Ishikawa (cell line): ENCODE results near the gene KRT38.

Experiments
- CEBPB ChIP-seq: IDR thresholded peaks from 2 replicates; pipeline ENCODE4 v1.6.1; 2012
- CREB1 ChIP-seq: IDR thresholded peaks from 2 replicates; pipeline ENCODE4 v1.6.1; 2012; ENCODE audit warnings: low read depth
- EGR1 ChIP-seq: IDR thresholded peaks from 2 replicates; pipeline ENCODE4 v1.6.1; 2012
- EP300 ChIP-seq: IDR thresholded peaks from 2 replicates; pipeline ENCODE4 v1.6.1; 2012; ENCODE audit warnings: borderline replicate concordance
- MAX ChIP-seq: IDR thresholded peaks from 2 replicates; pipeline ENCODE4 v1.6.1; 2012
- RAD21 ChIP-seq: IDR thresholded peaks from 2 replicates; pipeline ENCODE4 v1.6.1; 2012; ENCODE audit warnings: low read depth
- TEAD4 ChIP-seq: IDR thresholded peaks from 2 replicates; pipeline ENCODE4 v1.6.1; 2012
- TF ChIP-seq, protein P1 (sequence below): IDR thresholded peaks from 2 replicates; pipeline ENCODE4 v1.6.1; 2012; ENCODE audit warnings: low read depth, mild to moderate bottlenecking

GRCh38 chr17:41413982-41414381, 26.8 kb downstream of the KRT38 start:
- TF ChIP-seq CREB1 (no peak), EP300 (no peak), MAX (no peak), RAD21 (no peak), CEBPB (no peak), EGR1 (no peak), TEAD4 (no peak)
- TF ChIP-seq, protein P1, sequence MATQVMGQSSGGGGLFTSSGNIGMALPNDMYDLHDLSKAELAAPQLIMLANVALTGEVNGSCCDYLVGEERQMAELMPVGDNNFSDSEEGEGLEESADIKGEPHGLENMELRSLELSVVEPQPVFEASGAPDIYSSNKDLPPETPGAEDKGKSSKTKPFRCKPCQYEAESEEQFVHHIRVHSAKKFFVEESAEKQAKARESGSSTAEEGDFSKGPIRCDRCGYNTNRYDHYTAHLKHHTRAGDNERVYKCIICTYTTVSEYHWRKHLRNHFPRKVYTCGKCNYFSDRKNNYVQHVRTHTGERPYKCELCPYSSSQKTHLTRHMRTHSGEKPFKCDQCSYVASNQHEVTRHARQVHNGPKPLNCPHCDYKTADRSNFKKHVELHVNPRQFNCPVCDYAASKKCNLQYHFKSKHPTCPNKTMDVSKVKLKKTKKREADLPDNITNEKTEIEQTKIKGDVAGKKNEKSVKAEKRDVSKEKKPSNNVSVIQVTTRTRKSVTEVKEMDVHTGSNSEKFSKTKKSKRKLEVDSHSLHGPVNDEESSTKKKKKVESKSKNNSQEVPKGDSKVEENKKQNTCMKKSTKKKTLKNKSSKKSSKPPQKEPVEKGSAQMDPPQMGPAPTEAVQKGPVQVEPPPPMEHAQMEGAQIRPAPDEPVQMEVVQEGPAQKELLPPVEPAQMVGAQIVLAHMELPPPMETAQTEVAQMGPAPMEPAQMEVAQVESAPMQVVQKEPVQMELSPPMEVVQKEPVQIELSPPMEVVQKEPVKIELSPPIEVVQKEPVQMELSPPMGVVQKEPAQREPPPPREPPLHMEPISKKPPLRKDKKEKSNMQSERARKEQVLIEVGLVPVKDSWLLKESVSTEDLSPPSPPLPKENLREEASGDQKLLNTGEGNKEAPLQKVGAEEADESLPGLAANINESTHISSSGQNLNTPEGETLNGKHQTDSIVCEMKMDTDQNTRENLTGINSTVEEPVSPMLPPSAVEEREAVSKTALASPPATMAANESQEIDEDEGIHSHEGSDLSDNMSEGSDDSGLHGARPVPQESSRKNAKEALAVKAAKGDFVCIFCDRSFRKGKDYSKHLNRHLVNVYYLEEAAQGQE: no peak
